Measurements from ENCODE around the gene DAAM1. TPM values are rescaled to one million over a fixed set of nuclear protein-coding genes. Genes with fewer than 3 reads are reported as not detected.

Gene DAAM1
- total RNA-seq, 1 donor from 2014 or later = 39.5 TPM

DNA sequence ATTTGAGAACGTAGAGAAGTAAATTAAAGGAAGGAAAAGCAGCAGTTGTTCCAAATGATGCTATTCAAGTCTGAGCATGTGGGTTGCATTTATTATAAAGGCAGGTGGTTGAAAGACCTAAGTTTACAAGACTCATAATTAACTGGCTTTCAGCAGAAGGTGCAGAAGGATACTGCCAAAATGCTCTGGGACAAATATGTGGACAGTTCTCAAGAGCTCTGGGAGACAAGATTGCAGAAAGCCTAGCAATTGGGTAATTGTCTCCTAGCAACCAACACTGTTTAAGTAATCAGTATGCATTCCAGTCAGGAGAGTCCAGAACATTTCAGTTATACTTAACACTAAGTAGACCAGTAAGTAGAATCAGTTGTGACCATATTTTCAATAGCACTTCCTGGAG, 145.2 kb downstream of the DAAM1 start:
- DNase-seq (ENCODE audit: low spot score) = no peak
- Histone ChIP-seq H4K20me1 (ENCODE audit: low read depth) (no peaks in the 10 kb centered on the region), H3K4me3 (no peak overlapping the region), H3K9ac (no peak overlapping the region), H2AFZ (replicated peaks) (no peak overlapping the region), H3K27ac (no peak overlapping the region), H3F3A (ENCODE audit: low read depth) (peaks cover 26% of the 10 kb centered on the region), H3K36me3 (no peaks in the 10 kb centered on the region), H3K4me2 (no peak overlapping the region), H3K9me3 (ENCODE audit: low read depth) (no peaks in the 10 kb centered on the region), H3K4me1 (peaks cover 59% of the 10 kb centered on the region), H3K79me2 (ENCODE audit: low read depth) (no peaks in the 10 kb centered on the region), H3K27me3 (no peaks in the 10 kb centered on the region)
- Mint-ChIP-seq H3K27ac (peak overlapping the region; percentile 11), H3K4me3 (no peak overlapping the region), H3K9me3 (no peaks in the 10 kb centered on the region), H3K27me3 (ENCODE audit: insufficient read depth, low read depth) (no peaks in the 10 kb centered on the region), H3K4me1 (peaks cover 44% of the 10 kb centered on the region), H3K36me3 (peaks cover 33% of the 10 kb centered on the region)
- TF ChIP-seq EZH2 (IDR thresholded peaks at IDR 0.05) = no peak
- no peak for TF ChIP-seq CTCF (IDR thresholded peaks at IDR 0.05)
- TF ChIP-seq EZH2phosphoT487 (IDR thresholded peaks at IDR 0.05) = no peak

- Histone ChIP-seq H3K9ac (no peak overlapping the region), H3K79me2 (ENCODE audit: low read depth) (no peaks in the 10 kb centered on the region), H3K36me3 (no peaks in the 10 kb centered on the region), H3K4me1 (peaks cover 63% of the 10 kb centered on the region), H3K4me2 (no peak overlapping the region), H3K9me3 (ENCODE audit: low read depth) (no peaks in the 10 kb centered on the region), H3K27ac (no peak overlapping the region), H3K27me3 (no peaks in the 10 kb centered on the region), H2AFZ (replicated peaks) (no peak overlapping the region), H3K4me3 (no peak overlapping the region), H4K20me1 (ENCODE audit: low read depth) (no peaks in the 10 kb centered on the region), H3F3A (ENCODE audit: low read depth) (peaks cover 26% of the 10 kb centered on the region)
- no peak overlapping the region for H3K27ac Mint-ChIP-seq
- H3K9me3 Mint-ChIP-seq = no peaks in the 10 kb centered on the region
- H3K4me3 Mint-ChIP-seq = no peak overlapping the region
- peaks cover 33% of the 10 kb centered on the region for H3K36me3 Mint-ChIP-seq
- H3K4me1 Mint-ChIP-seq = peaks cover 45% of the 10 kb centered on the region
- TF ChIP-seq EZH2 (IDR thresholded peaks at IDR 0.05) (no peak), EZH2phosphoT487 (IDR thresholded peaks at IDR 0.05) (no peak), CTCF (IDR thresholded peaks at IDR 0.05) (no peak)
- H3K27me3 Mint-ChIP-seq (ENCODE audit: insufficient read depth, low read depth) = no peaks in the 10 kb centered on the region
- DNase-seq (ENCODE audit: low spot score) = no peak
Observed at GRCh38 chr14:59334253-59334652, 145.8 kb downstream of the DAAM1 start.

DNA sequence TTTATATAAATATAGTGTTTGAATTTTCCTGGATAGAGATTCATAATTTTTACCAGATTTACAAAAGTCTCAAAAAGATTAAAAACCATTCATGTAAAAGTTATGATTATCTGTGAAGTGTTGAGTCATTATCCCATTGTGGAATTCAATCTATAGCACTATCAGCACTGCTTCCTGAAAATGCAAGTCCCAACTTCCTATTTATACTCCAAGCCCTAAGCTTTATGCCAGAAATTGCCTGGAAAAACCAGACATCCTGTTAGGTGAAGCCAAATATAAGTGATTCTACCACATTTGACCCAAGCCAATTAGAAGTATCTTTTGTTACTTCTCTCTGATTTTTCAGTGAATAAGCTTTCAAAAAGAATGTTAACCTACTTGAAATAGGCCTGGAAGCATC, 147.6 kb downstream of the DAAM1 start:
- Histone ChIP-seq H3K9ac (no peak overlapping the region), H3K9me3 (ENCODE audit: low read depth) (no peaks in the 10 kb centered on the region), H4K20me1 (ENCODE audit: low read depth) (no peaks in the 10 kb centered on the region), H2AFZ (replicated peaks) (no peak overlapping the region), H3K27me3 (no peaks in the 10 kb centered on the region), H3K79me2 (ENCODE audit: low read depth) (no peaks in the 10 kb centered on the region), H3K36me3 (no peaks in the 10 kb centered on the region), H3K4me3 (no peak overlapping the region), H3F3A (ENCODE audit: low read depth) (peaks cover 12% of the 10 kb centered on the region), H3K4me2 (no peak overlapping the region), H3K27ac (no peak overlapping the region), H3K4me1 (peaks cover 60% of the 10 kb centered on the region)
- peaks cover 38% of the 10 kb centered on the region for H3K36me3 Mint-ChIP-seq
- no peak for TF ChIP-seq EZH2 (IDR thresholded peaks at IDR 0.05)
- no peak for TF ChIP-seq EZH2phosphoT487 (IDR thresholded peaks at IDR 0.05)
- no peak for TF ChIP-seq CTCF (IDR thresholded peaks at IDR 0.05)
- peaks cover 56% of the 10 kb centered on the region for H3K4me1 Mint-ChIP-seq
- H3K27ac Mint-ChIP-seq = no peak overlapping the region
- no peaks in the 10 kb centered on the region for H3K27me3 Mint-ChIP-seq (ENCODE audit: insufficient read depth, low read depth)
- H3K4me3 Mint-ChIP-seq = no peak overlapping the region
- no peak for DNase-seq (ENCODE audit: low spot score)
- H3K9me3 Mint-ChIP-seq = no peaks in the 10 kb centered on the region
